ENCODE results near the gene LGR4. TPM values are rescaled to one million over a fixed set of nuclear protein-coding genes. Genes with fewer than 3 reads are reported as not detected.

Gene LGR4
- total and polyA plus RNA-seq, 2 experiments from 2014 or later = 14.9 to 59.2 TPM

DNA sequence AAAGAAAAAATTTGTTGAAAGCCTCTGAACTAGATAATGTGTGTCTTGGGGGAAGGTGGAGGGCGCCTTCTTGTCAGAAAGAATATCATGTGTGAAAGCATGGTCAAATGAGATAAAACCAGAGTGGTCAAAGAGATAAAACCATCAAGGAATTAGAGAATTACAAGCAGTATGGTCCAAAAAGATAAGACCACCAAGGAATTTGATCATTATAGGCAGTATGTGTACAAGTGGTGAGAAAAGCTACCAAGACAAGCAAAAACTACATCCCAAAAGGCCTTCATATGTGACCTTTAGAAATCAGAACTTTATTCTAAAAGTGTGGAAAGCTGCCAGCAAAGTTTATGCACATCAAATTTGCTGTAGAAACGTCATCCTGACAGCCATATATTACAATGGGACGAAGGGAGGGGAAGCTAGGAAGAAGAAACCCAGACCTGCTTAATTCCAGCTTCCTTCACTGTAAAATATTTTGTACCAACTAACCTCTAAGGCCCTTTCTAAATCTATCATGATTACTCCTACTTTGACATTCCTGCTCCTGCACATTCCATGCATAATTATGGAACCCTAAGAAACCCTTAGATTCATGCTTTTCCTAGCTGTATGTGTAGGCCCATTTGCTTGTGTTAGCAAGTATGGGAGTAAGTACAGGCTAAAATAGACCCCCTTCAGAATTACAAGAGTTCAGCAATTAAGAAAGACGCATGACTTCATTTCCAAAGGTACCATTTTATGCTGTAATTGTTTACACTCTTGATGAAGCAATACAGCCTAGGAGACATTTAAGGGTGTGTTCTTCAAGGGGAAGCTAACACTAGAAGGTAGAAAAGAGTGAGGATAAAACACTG lies 51.6 kb downstream of the LGR4 start:
- in situ Hi-C loops (cut with MboI) = no loop called here
- DNase-seq = no peak
- H3K27ac ChIP-seq = no peak overlapping the region
- H3K4me3 ChIP-seq = no peak overlapping the region
- H3K9me2 ChIP-seq (ENCODE audit: insufficient read depth) = no peaks in the 10 kb centered on the region
- H3K9me3 ChIP-seq (ENCODE audit: low read depth) = no peaks in the 10 kb centered on the region
- H2AFZ ChIP-seq = no peak overlapping the region
- H3K27me3 ChIP-seq (replicated peaks; ENCODE audit: insufficient read depth) = no peaks in the 10 kb centered on the region
- H3F3A ChIP-seq (ENCODE audit: insufficient read depth) = peaks cover 34% of the 10 kb centered on the region
- H3K36me3 ChIP-seq (ENCODE audit: low read depth) = no peaks in the 10 kb centered on the region
- TF ChIP-seq EZH2 (IDR thresholded peaks at IDR 0.05; ENCODE audit: insufficient read depth, poor library complexity, severe bottlenecking) (no peak), EZH2phosphoT487 (IDR thresholded peaks at IDR 0.05; ENCODE audit: insufficient read depth, low read depth) (no peak)
- H3K9ac ChIP-seq = no peak overlapping the region
- WGBS, 2 experiments (ENCODE audit: low coverage in 1 of 2, low lambda C conversion rate in 2 of 2, missing lambda C conversion rate in 2 of 2) = 92 to 98% methylated on average over 4 of the region's 4 CpGs
- peaks cover 34% of the 10 kb centered on the region for H3K4me1 ChIP-seq (ENCODE audit: insufficient read depth)
- 0 out of 2 replicates have a peak, but pooled peaks cover 5% of the 10 kb centered on the region for H4K20me1 ChIP-seq (ENCODE audit: insufficient read depth)
- H3K79me2 ChIP-seq (ENCODE audit: insufficient read depth) = peaks cover 94% of the 10 kb centered on the region
- H3K4me2 ChIP-seq (ENCODE audit: unreplicated experiment) = peak overlapping the region; percentile 2

DNA sequence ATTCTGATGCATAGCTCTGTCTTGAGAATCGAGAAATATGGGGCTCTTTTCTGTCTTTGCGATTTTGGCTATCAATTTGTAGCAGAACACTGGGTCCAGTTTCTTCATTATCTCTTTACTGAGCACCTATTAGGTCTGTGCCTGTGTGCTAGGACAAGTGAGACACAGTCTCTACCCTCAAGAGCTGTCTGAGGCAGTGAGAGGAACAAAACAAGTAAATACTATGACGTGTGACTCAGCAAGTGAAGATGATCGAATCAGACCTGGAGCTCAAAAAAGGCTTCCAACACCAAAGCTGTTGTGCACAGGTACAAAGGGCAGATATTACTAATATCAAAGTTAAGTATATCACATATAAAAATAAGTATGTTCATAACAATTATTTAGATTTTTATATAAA lies 52.4 kb downstream of the LGR4 start:
- TF ChIP-seq EZH2 (IDR thresholded peaks at IDR 0.05; ENCODE audit: insufficient read depth, poor library complexity, severe bottlenecking) (no peak), EZH2phosphoT487 (IDR thresholded peaks at IDR 0.05; ENCODE audit: insufficient read depth, low read depth) (no peak)
- Histone ChIP-seq H3K4me2 (ENCODE audit: unreplicated experiment) (no peak overlapping the region), H3K4me1 (ENCODE audit: insufficient read depth) (peaks cover 34% of the 10 kb centered on the region), H4K20me1 (ENCODE audit: insufficient read depth) (0 out of 2 replicates have a peak, but pooled peaks cover 5% of the 10 kb centered on the region), H3K9ac (no peak overlapping the region), H3K9me3 (ENCODE audit: low read depth) (no peaks in the 10 kb centered on the region), H2AFZ (no peak overlapping the region), H3K9me2 (ENCODE audit: insufficient read depth) (no peaks in the 10 kb centered on the region), H3K4me3 (no peak overlapping the region), H3K27ac (no peak overlapping the region), H3K27me3 (replicated peaks; ENCODE audit: insufficient read depth) (no peaks in the 10 kb centered on the region), H3K79me2 (ENCODE audit: insufficient read depth) (peaks cover 94% of the 10 kb centered on the region), H3F3A (ENCODE audit: insufficient read depth) (peaks cover 32% of the 10 kb centered on the region), H3K36me3 (ENCODE audit: low read depth) (no peaks in the 10 kb centered on the region)
- 87 to 89% methylated on average over 4 of the region's 4 CpGs for WGBS, 2 experiments (ENCODE audit: low coverage in 1 of 2, low lambda C conversion rate in 2 of 2, missing lambda C conversion rate in 2 of 2)
- in situ Hi-C loops (cut with MboI) = no loop called here
- DNase-seq = no peak

DNA sequence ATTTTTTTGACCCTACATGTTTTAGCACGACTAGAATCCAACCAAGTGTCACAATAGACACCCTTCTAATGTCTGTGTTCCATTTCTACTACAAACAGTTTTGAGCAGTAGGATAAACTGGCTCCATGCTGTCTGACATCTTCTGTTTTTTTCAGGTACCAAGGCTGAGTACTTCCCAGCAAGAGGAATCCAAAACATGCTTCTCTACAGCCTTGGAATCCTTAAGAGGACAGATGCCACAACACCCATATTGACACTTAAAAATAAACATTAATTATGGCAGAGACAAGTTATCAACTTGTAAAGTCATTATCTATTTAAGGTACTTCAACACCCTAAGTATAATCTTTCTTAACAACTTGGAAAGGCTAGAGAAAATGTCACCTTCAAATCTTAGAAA lies 54.2 kb downstream of the LGR4 start:
- TF ChIP-seq EZH2 (IDR thresholded peaks at IDR 0.05; ENCODE audit: insufficient read depth, poor library complexity, severe bottlenecking) (no peak), EZH2phosphoT487 (IDR thresholded peaks at IDR 0.05; ENCODE audit: insufficient read depth, low read depth) (no peak)
- no peak for DNase-seq
- Histone ChIP-seq H3F3A (ENCODE audit: insufficient read depth) (peaks cover 25% of the 10 kb centered on the region), H3K9me3 (ENCODE audit: low read depth) (no peaks in the 10 kb centered on the region), H4K20me1 (ENCODE audit: insufficient read depth) (0 out of 2 replicates have a peak, but pooled peaks cover 5% of the 10 kb centered on the region), H3K4me3 (no peak overlapping the region), H3K27me3 (replicated peaks; ENCODE audit: insufficient read depth) (no peaks in the 10 kb centered on the region), H3K9me2 (ENCODE audit: insufficient read depth) (no peaks in the 10 kb centered on the region), H3K9ac (no peak overlapping the region), H3K4me1 (ENCODE audit: insufficient read depth) (peaks cover 27% of the 10 kb centered on the region), H3K79me2 (ENCODE audit: insufficient read depth) (peaks cover 94% of the 10 kb centered on the region), H2AFZ (no peak overlapping the region), H3K27ac (no peak overlapping the region), H3K4me2 (ENCODE audit: unreplicated experiment) (no peak overlapping the region), H3K36me3 (ENCODE audit: low read depth) (no peaks in the 10 kb centered on the region)
- in situ Hi-C loops (cut with MboI) = no loop called here
- WGBS, 2 experiments (ENCODE audit: low coverage in 1 of 2, low lambda C conversion rate in 2 of 2, missing lambda C conversion rate in 2 of 2) = 86 to 94% methylated on average over 1 of the region's 1 CpG

DNA sequence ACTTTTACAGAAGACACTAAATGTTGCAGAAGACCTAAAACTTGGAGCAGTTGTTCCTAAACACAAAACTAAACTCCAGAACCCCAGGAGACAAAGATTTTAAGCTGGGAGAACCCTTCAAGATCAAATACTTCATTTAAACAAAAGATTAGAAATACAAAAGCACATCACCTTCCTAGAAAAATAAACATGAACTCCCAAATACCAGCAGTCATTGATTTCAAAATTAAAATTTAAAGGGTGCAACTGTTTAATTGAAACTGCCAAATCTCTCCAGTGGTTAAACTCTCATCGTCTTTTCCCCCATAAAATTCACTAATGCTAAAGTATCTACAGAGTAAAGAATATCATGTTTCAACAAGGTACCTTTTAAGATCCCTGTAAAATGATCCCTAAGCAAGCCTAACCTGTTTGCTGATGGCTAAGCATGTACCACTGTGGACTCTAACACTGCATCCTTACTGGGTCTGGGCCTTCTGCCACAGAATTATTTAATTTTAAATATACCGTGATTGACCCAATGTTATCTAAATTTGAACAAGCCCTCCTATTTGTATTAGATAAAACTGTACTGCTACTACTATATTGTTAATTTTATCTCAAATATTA lies 55.9 kb downstream of the LGR4 start:
- Histone ChIP-seq H3K79me2 (ENCODE audit: insufficient read depth) (peaks cover 96% of the 10 kb centered on the region), H3K9me2 (ENCODE audit: insufficient read depth) (no peaks in the 10 kb centered on the region), H3K4me1 (ENCODE audit: insufficient read depth) (peaks cover 12% of the 10 kb centered on the region), H3K36me3 (ENCODE audit: low read depth) (0 out of 2 replicates have a peak, but pooled peaks cover 3% of the 10 kb centered on the region), H3K9me3 (ENCODE audit: low read depth) (no peaks in the 10 kb centered on the region), H3F3A (ENCODE audit: insufficient read depth) (peaks cover 11% of the 10 kb centered on the region; the same call in 1 of the 2 replicates), H2AFZ (no peak overlapping the region), H4K20me1 (ENCODE audit: insufficient read depth) (0 out of 2 replicates have a peak, but pooled peaks cover 5% of the 10 kb centered on the region), H3K27ac (no peak overlapping the region), H3K9ac (no peak overlapping the region), H3K27me3 (replicated peaks; ENCODE audit: insufficient read depth) (no peaks in the 10 kb centered on the region), H3K4me2 (ENCODE audit: unreplicated experiment) (no peak overlapping the region), H3K4me3 (no peak overlapping the region)
- 73% methylated on average over 2 of the region's 2 CpGs for WGBS, 2 experiments (ENCODE audit: low coverage in 1 of 2, low lambda C conversion rate in 2 of 2, missing lambda C conversion rate in 2 of 2)
- no peak for TF ChIP-seq EZH2phosphoT487 (IDR thresholded peaks at IDR 0.05; ENCODE audit: insufficient read depth, low read depth)
- no peak for TF ChIP-seq EZH2 (IDR thresholded peaks at IDR 0.05; ENCODE audit: insufficient read depth, poor library complexity, severe bottlenecking)
- in situ Hi-C loops (cut with MboI) = no loop called here
- DNase-seq = no peak
